ENCODE data around the gene RYR2.
"Not testable (repeated sequence)": the region's sequence is repeated elsewhere in the genome, so short reads cannot be mapped to it uniquely, and the experiment has no call there.

The RYR2 gene

GRCh38 chr1:237352747-237353146, 310.8 kb downstream of the RYR2 start:
- H3K4me3 ChIP-seq (ENCODE audit: low read depth, low read length) = no peak overlapping the region
- no peak for TF ChIP-seq CTCF (IDR thresholded peaks at IDR 0.05; ENCODE audit: low read depth, low read length)

- no peak overlapping the region for H3K4me3 ChIP-seq (ENCODE audit: low read depth, low read length)
- no peak for TF ChIP-seq CTCF (IDR thresholded peaks at IDR 0.05; ENCODE audit: low read depth, low read length)
Observed at GRCh38 chr1:237353918-237354317, 311.9 kb downstream of the RYR2 start.

- H3K4me3 ChIP-seq (ENCODE audit: low read depth, low read length) = no peak overlapping the region
- no peak for TF ChIP-seq CTCF (IDR thresholded peaks at IDR 0.05; ENCODE audit: low read depth, low read length)
Observed at GRCh38 chr1:237355022-237355421, 313.0 kb downstream of the RYR2 start.

- no peak overlapping the region for H3K4me3 ChIP-seq (ENCODE audit: low read depth, low read length)
- no peak for TF ChIP-seq CTCF (IDR thresholded peaks at IDR 0.05; ENCODE audit: low read depth, low read length)
Observed at GRCh38 chr1:237358555-237358954, 316.6 kb downstream of the RYR2 start.

- H3K4me3 ChIP-seq (ENCODE audit: low read depth, low read length) = no peak overlapping the region
- TF ChIP-seq CTCF (IDR thresholded peaks at IDR 0.05; ENCODE audit: low read depth, low read length) = no peak
Observed at GRCh38 chr1:237367758-237368157, 325.8 kb downstream of the RYR2 start.

- H3K4me3 ChIP-seq (ENCODE audit: low read depth, low read length) = not testable (repeated sequence)
Observed at GRCh38 chr1:237371477-237371876, 329.5 kb downstream of the RYR2 start.

- TF ChIP-seq CTCF (IDR thresholded peaks at IDR 0.05; ENCODE audit: low read depth, low read length) = no peak
- H3K4me3 ChIP-seq (ENCODE audit: low read depth, low read length) = no peak overlapping the region
Observed at GRCh38 chr1:237383791-237384190, 341.8 kb downstream of the RYR2 start.

- TF ChIP-seq CTCF (IDR thresholded peaks at IDR 0.05; ENCODE audit: low read depth, low read length) = no peak
- H3K4me3 ChIP-seq (ENCODE audit: low read depth, low read length) = no peak overlapping the region
Observed at GRCh38 chr1:237384213-237384612, 342.2 kb downstream of the RYR2 start.
